A549 (cell line): ENCODE data around the gene CFAP161. TPM values are rescaled to one million over a fixed set of nuclear protein-coding genes. Genes with fewer than 3 reads are reported as not detected.
A peak's percentile ranks its signal among the peaks of the same experiment; 100 is the strongest.

ENCODE experiments used
- ATAC-seq, 2 experiments: fragments of 200-7000 bp in 1 of 2; fragments of >200 bp in 1 of 2; cut with Nextera tagmentation in 1 of 2; cut with Tn5 transposase in 1 of 2; 3 replicates each; pipeline versions ENCODE4 v1.8.0 to v1.9.1; 2018 to 2020; ENCODE audit warnings: mild to moderate bottlenecking in 1 of 2, moderate library complexity in 1 of 2
- CTCF ChIA-PET: fragments of 300-600 bp; sonication (Branson Sonifier 250); formaldehyde crosslinking; extraction: SDS; loops from one replicate; lab custom pipeline; 2021; ENCODE audit warnings: antibody characterized with exemption, inconsistent platforms; lab: Yijun Ruan, JAX
- POLR2A ChIA-PET: fragments of 350-600 bp; formaldehyde crosslinking; extraction: SDS; loops from one replicate; lab custom pipeline; 2021; ENCODE audit warnings: antibody characterized with exemption, inconsistent platforms; lab: Yijun Ruan, JAX
- DNase-seq, 2 experiments: peaks; one replicate each; pipeline versions ENCODE4 v3.0.0 to v3.0.0-alpha.2; 2011 to 2016; ENCODE audit warnings: low read depth in 1 of 2, low spot score in 1 of 2
- FAIRE-seq: peaks from 2 replicates; lab custom pipeline; 2011; peaks lifted over from hg19 to GRCh38; lab: Jason Lieb, UNC
- H3K27ac ChIP-seq, 2 experiments: fragments of >200 bp; sonication (Bioruptor Twin); formaldehyde crosslinking; 3 replicates each; pipeline ENCODE4 v1.5.1; 2016 to 2017
- H3K4me1 ChIP-seq: fragments of >200 bp; sonication (Bioruptor Twin); formaldehyde crosslinking; 3 replicates; pipeline ENCODE4 v1.6.1; 2016
- H3K4me2 ChIP-seq: fragments of >200 bp; sonication (Bioruptor Twin); formaldehyde crosslinking; 3 replicates; pipeline ENCODE4 v1.6.1; 2016
- H3K4me3 ChIP-seq: fragments of >200 bp; sonication (Bioruptor Twin); formaldehyde crosslinking; 3 replicates; pipeline ENCODE4 v1.5.1; 2016
- H3K9me3 ChIP-seq: fragments of >200 bp; sonication (Bioruptor Twin); formaldehyde crosslinking; 3 replicates; pipeline ENCODE4 v1.6.1; 2016
- BHLHE40 ChIP-seq: IDR thresholded peaks from 2 replicates; pipeline ENCODE4 v1.6.1; 2012; ENCODE audit warnings: low read depth, low read length, inconsistent platforms
- CBX2 ChIP-seq: fragments of 200-600 bp; sonication (generic); IDR thresholded peaks from 2 replicates; pipeline ENCODE4 v1.6.1; 2016; ENCODE audit warnings: low read depth, mild to moderate bottlenecking, borderline replicate concordance
- CEBPB ChIP-seq, 2 experiments: fragments of >200 bp in 1 of 2; sonication (Bioruptor Twin) in 1 of 2; formaldehyde crosslinking in 1 of 2; IDR thresholded peaks; 2 replicates each; pipeline ENCODE4 v1.6.1; 2012 to 2016
- CTCF ChIP-seq: fragments of >200 bp; sonication (Bioruptor Twin); formaldehyde crosslinking; IDR thresholded peaks from 3 replicates; pipeline ENCODE4 v1.5.1; 2016
- EHF ChIP-seq: fragments of 250-450 bp; sonication (Bioruptor Pico); IDR thresholded peaks from 2 replicates; pipeline ENCODE4 v1.5.0; 2020; ENCODE audit warnings: mild to moderate bottlenecking
- EHMT2 ChIP-seq: fragments of 200-600 bp; sonication (generic); IDR thresholded peaks from 2 replicates; pipeline ENCODE4 v1.6.1; 2016; ENCODE audit warnings: antibody characterized with exemption, low read depth, mild to moderate bottlenecking, moderate library complexity
- EP300 ChIP-seq, 2 experiments: fragments of >200 bp; sonication (Bioruptor Twin); formaldehyde crosslinking; IDR thresholded peaks; 2 replicates in 1 of 2; 3 replicates in 1 of 2; pipeline ENCODE4 v1.6.1; 2016 to 2017
- ESRRA ChIP-seq: fragments of 150-350 bp; IDR thresholded peaks from 2 replicates; pipeline ENCODE4 v1.6.1; 2014; ENCODE audit warnings: mild to moderate bottlenecking, low read length, borderline replicate concordance
- FOSL2 ChIP-seq, 2 experiments: fragments of 450-650 bp in 1 of 2; fragments of >200 bp in 1 of 2; sonication (Bioruptor Twin) in 1 of 2; formaldehyde crosslinking; IDR thresholded peaks; 2 replicates each; pipeline versions ENCODE4 v1.5.0 to v1.6.1; 2016 to 2020; ENCODE audit warnings: mild to moderate bottlenecking in 1 of 2, moderate library complexity in 1 of 2
- FOXS1 ChIP-seq: fragments of 250-450 bp; sonication (Bioruptor Pico); IDR thresholded peaks from 2 replicates; pipeline ENCODE4 v1.5.0; 2020; ENCODE audit warnings: mild to moderate bottlenecking, moderate library complexity
- HDAC2 ChIP-seq: fragments of 200-600 bp; sonication (generic); IDR thresholded peaks from 2 replicates; pipeline ENCODE4 v1.6.1; 2016
- HEYL ChIP-seq: fragments of 250-450 bp; sonication (Bioruptor Pico); IDR thresholded peaks from 2 replicates; pipeline ENCODE4 v1.8.0; 2021; ENCODE audit warnings: mild to moderate bottlenecking, moderate library complexity
- MAX ChIP-seq: IDR thresholded peaks from 2 replicates; pipeline ENCODE4 v1.6.1; 2012
- NR3C1 ChIP-seq: fragments of >200 bp; sonication (Bioruptor Twin); formaldehyde crosslinking; IDR thresholded peaks from 3 replicates; pipeline ENCODE4 v1.6.1; 2017
- PHF8 ChIP-seq: fragments of 200-600 bp; sonication (generic); IDR thresholded peaks from 2 replicates; pipeline ENCODE4 v1.6.1; 2016; ENCODE audit warnings: low read depth, mild to moderate bottlenecking, antibody characterized with exemption, moderate library complexity, borderline replicate concordance
- RAD21 ChIP-seq, 2 experiments: fragments of >200 bp in 1 of 2; sonication (Bioruptor Twin) in 1 of 2; formaldehyde crosslinking in 1 of 2; IDR thresholded peaks in 1 of 2; conservative IDR thresholded peaks in 1 of 2; 2 replicates in 1 of 2; 3 replicates in 1 of 2; pipeline ENCODE4 v1.6.1; 2012 to 2018; ENCODE audit warnings: inconsistent platforms in 1 of 2
- REST ChIP-seq: fragments of 200-600 bp; sonication (generic); IDR thresholded peaks from 2 replicates; pipeline ENCODE4 v1.6.1; 2016; ENCODE audit warnings: antibody characterized with exemption, mild to moderate bottlenecking, moderate library complexity
- SMC3 ChIP-seq: fragments of >200 bp; sonication (Bioruptor Twin); formaldehyde crosslinking; IDR thresholded peaks from 3 replicates; pipeline ENCODE4 v1.6.1; 2018; ENCODE audit warnings: inconsistent platforms
- TFCP2L1 ChIP-seq: fragments of 250-450 bp; sonication (Bioruptor Pico); IDR thresholded peaks from 2 replicates; pipeline ENCODE4 v1.5.0; 2021; ENCODE audit warnings: mild to moderate bottlenecking
- USF2 ChIP-seq: fragments of 450-650 bp; IDR thresholded peaks from 2 replicates; pipeline ENCODE4 v1.6.1; 2014; ENCODE audit warnings: antibody characterized with exemption
- ZFP36 ChIP-seq: fragments of 450-650 bp; IDR thresholded peaks from 2 replicates; pipeline ENCODE4 v1.6.1; 2014; ENCODE audit warnings: borderline replicate concordance; ENCODE audit not compliant: partially characterized antibody
- ZNF302 ChIP-seq: fragments of 250-450 bp; sonication (Bioruptor Pico); IDR thresholded peaks from 2 replicates; pipeline ENCODE4 v1.9.0; 2021; ENCODE audit warnings: inconsistent platforms, mild to moderate bottlenecking, moderate library complexity
- WGBS: methylation state at CpG from one replicate; pipeline ENCODE4 v1.1.6; 2017; ENCODE audit errors: missing lambda C conversion rate; 5-methylcytosine and 5-hydroxymethylcytosine counted together
- polyA plus RNA-seq, 4 experiments: library from polyadenylated mRNA; depleted of rRNA in 3 of 4; stranded (reverse); fragments of >200 nt; fragmentation: RNase III in 1 of 4; extraction: RNeasy Plus Mini Kit Qiagen cat#74134 plus additional on column Dnase treatment in 1 of 4; gene quantifications; 2 replicates in 3 of 4; 3 replicates in 1 of 4; pipeline ENCODE4 v1.2.3, GENCODE V29; 2011 to 2017

The CFAP161 gene
- polyA plus RNA-seq, 2 of the 4 experiments (the other 2 are of a cell fraction), result not detected

GRCh38 chr15:81152339-81152738, 18.3 kb downstream of the CFAP161 start (continued):
- TF ChIP-seq REST, result no peak
- no peak for TF ChIP-seq NR3C1
- TF ChIP-seq EHF, result no peak
- TF ChIP-seq FOSL2 (IDR thresholded peaks at IDR 0.05), result no peak
- TF ChIP-seq FOSL2 (CRISPR knock-in tag; IDR thresholded peaks at IDR 0.05), result no peak
- TF ChIP-seq, all 56 proteins: peak for 0

GRCh38 chr15:81152799-81153198, 18.7 kb downstream of the CFAP161 start:
- ChIA-PET CTCF (interaction anchor here (0.7 to 6.9 kb wide), 6 partner anchors 12 to 332 kb away, joined by 3 to 173 read pairs (median 4); no protein-coding TSS in a partner anchor), POLR2A (no interaction called here)
- no peak for TF ChIP-seq ZFP36
- no peak for TF ChIP-seq MAX
- DNase-seq (no peak), FAIRE-seq (no peak), ATAC-seq (no peak)
- no peak overlapping the region for H3K4me2 ChIP-seq
- H3K4me1 ChIP-seq, result no peaks in the 10 kb centered on the region
- no peak overlapping the region for H3K27ac ChIP-seq
- H3K4me3 ChIP-seq, result no peak overlapping the region
- 33% methylated on average over 4 of the region's 4 CpGs for WGBS
- no peaks in the 10 kb centered on the region for H3K9me3 ChIP-seq

GRCh38 chr15:81155375-81156218, 21.5 kb downstream of the CFAP161 start:
- Histone ChIP-seq H3K4me1 (no peaks in the 10 kb centered on the region), H3K27ac (no peak overlapping the region), H3K4me3 (no peak overlapping the region), H3K4me2 (no peak overlapping the region), H3K9me3 (no peaks in the 10 kb centered on the region)
- CTCF ChIA-PET, result interaction anchor here (0.7 to 6.9 kb wide), 22 partner anchors 9 to 259 kb away, joined by 3 to 173 read pairs (median 5); no protein-coding TSS in a partner anchor
- POLR2A ChIA-PET, result no interaction called here
- TF ChIP-seq USF2, result no peak
- TF ChIP-seq ZNF302 (CRISPR knock-in tag), result no peak
- TF ChIP-seq ESRRA, result no peak
- no peak for TF ChIP-seq BHLHE40
- TF ChIP-seq CEBPB (IDR thresholded peaks at IDR 0.05), result peak; percentile 90 to 91; a peak in 3 of 4 replicates
- no peak for TF ChIP-seq NR3C1
- TF ChIP-seq EP300 (IDR thresholded peaks at IDR 0.05), result no peak
- no peak for TF ChIP-seq HEYL (CRISPR knock-in tag)
- TF ChIP-seq FOXS1 (CRISPR knock-in tag), result no peak
- TF ChIP-seq CBX2, result no peak
- no peak for TF ChIP-seq EHMT2
- no peak for TF ChIP-seq HDAC2
- no peak for TF ChIP-seq PHF8
- peak; percentile 67 for TF ChIP-seq SMC3
- peak; percentile 62 for TF ChIP-seq CTCF
- peak; percentile 50 to 59 for TF ChIP-seq RAD21 (conservative IDR thresholded peaks at IDR 0.05 in 1 of 2, IDR thresholded peaks at IDR 0.05 in 1 of 2)
- no peak for TF ChIP-seq TFCP2L1 (CRISPR knock-in tag)
- TF ChIP-seq EHF, result no peak
- DNase-seq (peak; percentile 21 to 69), ATAC-seq (peak; percentile 65 to 80; a peak in 4 of 6 replicates), FAIRE-seq (peak; percentile 94)
- WGBS, result 22% methylated on average over 10 of the region's 10 CpGs
